ENCODE data around the gene TDRD12. TPM values are rescaled to one million over a fixed set of nuclear protein-coding genes. Genes with fewer than 3 reads are reported as not detected.

TDRD12 gene
- total and polyA plus RNA-seq, 2 donors (not counting 3 experiments of a cell fraction or from before 2014, with no cell fraction given), result 0.03 to 0.09 TPM

DNA sequence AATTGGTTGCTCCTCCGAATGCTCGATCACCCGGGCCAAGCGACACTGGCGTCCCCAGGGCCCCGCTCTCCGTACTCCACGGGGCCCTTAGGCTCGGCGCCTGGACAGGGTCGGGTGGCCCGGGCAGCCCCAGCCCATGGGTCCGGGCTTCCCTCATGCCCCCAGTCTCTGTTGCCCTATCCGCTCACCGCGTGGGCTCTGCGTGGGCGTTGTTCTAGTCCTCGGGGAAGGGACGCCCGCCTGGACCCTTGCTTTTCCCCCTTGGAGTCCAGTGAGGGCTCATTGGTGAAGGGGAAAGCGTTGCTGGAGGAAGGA lies 1.3 kb downstream of the TDRD12 start:
- TF ChIP-seq MYC (IDR thresholded peaks at IDR 0.05; ENCODE audit: low read depth, low read length), result no peak
- CTCF ChIA-PET, result no interaction called here

DNA sequence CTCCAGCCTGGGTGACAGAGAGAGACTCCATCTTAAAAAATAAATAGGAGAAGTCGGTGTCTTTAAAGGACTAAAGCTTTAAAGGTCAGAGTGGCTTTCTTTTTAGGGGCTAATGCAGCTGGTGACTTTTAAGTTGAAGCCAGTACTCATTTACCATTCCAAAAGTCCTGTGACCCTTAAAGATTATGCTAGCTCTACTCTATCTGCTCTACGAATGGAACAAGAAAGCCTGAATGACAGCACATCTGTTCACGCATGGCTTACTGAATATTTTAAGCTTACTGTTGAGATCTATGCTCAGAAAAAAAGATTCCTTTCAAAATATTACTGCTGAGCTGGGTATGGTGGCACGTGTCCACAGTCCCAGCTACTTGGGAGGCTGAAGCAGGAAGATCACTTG lies 16.4 kb downstream of the TDRD12 start:
- Histone ChIP-seq H3K27me3 (ENCODE audit: control insufficient read depth in 2 of 2, insufficient read depth in 2 of 2, low read length in 2 of 2) (no peaks in the 10 kb centered on the region), H4K20me1 (replicated peaks; ENCODE audit: control insufficient read depth, extremely low read depth, insufficient read depth, low read length) (no peaks in the 10 kb centered on the region), H3K36me3 (ENCODE audit: control insufficient read depth in 2 of 2, extremely low read depth in 1 of 2, insufficient read depth in 2 of 2, low read length in 2 of 2) (no peaks in the 10 kb centered on the region), H3K4me3 (replicated peaks in 1 of 3; ENCODE audit: insufficient read depth in 1 of 3, low read depth in 1 of 3, low read length in 3 of 3) (no peak overlapping the region), H2AFZ (ENCODE audit: low read depth, low read length) (no peak overlapping the region), H3K27ac (ENCODE audit: insufficient read depth, low read depth, low read length) (no peak overlapping the region), H3K4me2 (ENCODE audit: insufficient read depth, low read length) (no peak overlapping the region), H3K9me1 (replicated peaks; ENCODE audit: control insufficient read depth, extremely low read depth, insufficient read depth, low read length) (no peaks in the 10 kb centered on the region), H3K9ac (replicated peaks; ENCODE audit: extremely low read depth, insufficient read depth, low read length) (no peak overlapping the region), H3K79me2 (ENCODE audit: control insufficient read depth, insufficient read depth, low read length) (no peaks in the 10 kb centered on the region), H3K9me3 (replicated peaks; ENCODE audit: control insufficient read depth, insufficient read depth, low read length) (no peaks in the 10 kb centered on the region), H3K4me1 (ENCODE audit: control insufficient read depth, extremely low read depth, insufficient read depth, low read length) (no peaks in the 10 kb centered on the region)
- intact Hi-C loops (cut with micrococcal nuclease), result no loop called here
- CTCF ChIA-PET, result interaction anchor here (1.0 kb wide), 1 partner anchor 11 kb away, joined by 3 read pairs; no protein-coding TSS in a partner anchor
- dilution Hi-C loops (cut with MboI; ENCODE audit: extremely low pct_ligation_motif_present, low sequenced_read_pairs), result no loop called here
- FAIRE-seq (no peak), DNase-seq (ENCODE audit: low read depth, low spot score) (no peak)
- POLR2A ChIA-PET, result no interaction called here
- no TSS peak for BruUV-seq (replicated peaks)
- TF ChIP-seq, protein P1, sequence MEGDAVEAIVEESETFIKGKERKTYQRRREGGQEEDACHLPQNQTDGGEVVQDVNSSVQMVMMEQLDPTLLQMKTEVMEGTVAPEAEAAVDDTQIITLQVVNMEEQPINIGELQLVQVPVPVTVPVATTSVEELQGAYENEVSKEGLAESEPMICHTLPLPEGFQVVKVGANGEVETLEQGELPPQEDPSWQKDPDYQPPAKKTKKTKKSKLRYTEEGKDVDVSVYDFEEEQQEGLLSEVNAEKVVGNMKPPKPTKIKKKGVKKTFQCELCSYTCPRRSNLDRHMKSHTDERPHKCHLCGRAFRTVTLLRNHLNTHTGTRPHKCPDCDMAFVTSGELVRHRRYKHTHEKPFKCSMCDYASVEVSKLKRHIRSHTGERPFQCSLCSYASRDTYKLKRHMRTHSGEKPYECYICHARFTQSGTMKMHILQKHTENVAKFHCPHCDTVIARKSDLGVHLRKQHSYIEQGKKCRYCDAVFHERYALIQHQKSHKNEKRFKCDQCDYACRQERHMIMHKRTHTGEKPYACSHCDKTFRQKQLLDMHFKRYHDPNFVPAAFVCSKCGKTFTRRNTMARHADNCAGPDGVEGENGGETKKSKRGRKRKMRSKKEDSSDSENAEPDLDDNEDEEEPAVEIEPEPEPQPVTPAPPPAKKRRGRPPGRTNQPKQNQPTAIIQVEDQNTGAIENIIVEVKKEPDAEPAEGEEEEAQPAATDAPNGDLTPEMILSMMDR (IDR thresholded peaks at IDR 0.05; ENCODE audit: extremely low read depth in 1 of 2, insufficient read depth in 1 of 2, low read depth in 1 of 2, low read length in 2 of 2), result no peak
- no peak for TF ChIP-seq GATA2 (IDR thresholded peaks at IDR 0.05; ENCODE audit: insufficient read depth, insufficient read length, low read depth, low read length)
- no peak for TF ChIP-seq POLR2A (IDR thresholded peaks at IDR 0.05; ENCODE audit: low read depth, low read length)
- TF ChIP-seq FOS (IDR thresholded peaks at IDR 0.05; ENCODE audit: borderline replicate concordance, insufficient read depth, low read length), result no peak
- TF ChIP-seq POLR2AphosphoS5 (IDR thresholded peaks at IDR 0.05; ENCODE audit: insufficient read depth, low read depth, low read length), result no peak
- TF ChIP-seq JUN (IDR thresholded peaks at IDR 0.05; ENCODE audit: borderline replicate concordance, insufficient read depth, insufficient read length, low read depth), result no peak
- no peak for TF ChIP-seq MYC (IDR thresholded peaks at IDR 0.05; ENCODE audit: low read depth, low read length)
- no peak for TF ChIP-seq EZH2 (IDR thresholded peaks at IDR 0.05; ENCODE audit: borderline replicate concordance, low read depth, low read length, severe bottlenecking)
- TF ChIP-seq, protein P2, sequence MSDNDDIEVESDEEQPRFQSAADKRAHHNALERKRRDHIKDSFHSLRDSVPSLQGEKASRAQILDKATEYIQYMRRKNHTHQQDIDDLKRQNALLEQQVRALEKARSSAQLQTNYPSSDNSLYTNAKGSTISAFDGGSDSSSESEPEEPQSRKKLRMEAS (IDR thresholded peaks at IDR 0.05; ENCODE audit: insufficient read depth, insufficient read length), result no peak

More for the DNA sequence above, 1.3 kb downstream of the TDRD12 start:
- POLR2A ChIA-PET, result no interaction called here
- no TSS peak for BruUV-seq (replicated peaks)
- no peaks in the 10 kb centered on the region for H3K36me3 ChIP-seq (ENCODE audit: control insufficient read depth in 2 of 2, extremely low read depth in 1 of 2, insufficient read depth in 2 of 2, low read length in 2 of 2)
- H3K4me3 ChIP-seq (replicated peaks in 1 of 3; ENCODE audit: insufficient read depth in 1 of 3, low read depth in 1 of 3, low read length in 3 of 3), result no peak overlapping the region
- H3K9ac ChIP-seq (replicated peaks; ENCODE audit: extremely low read depth, insufficient read depth, low read length), result no peak overlapping the region
- no peak overlapping the region for H3K27ac ChIP-seq (ENCODE audit: insufficient read depth, low read depth, low read length)
- H3K4me2 ChIP-seq (ENCODE audit: insufficient read depth, low read length), result no peak overlapping the region
- H3K9me1 ChIP-seq (replicated peaks; ENCODE audit: control insufficient read depth, extremely low read depth, insufficient read depth, low read length), result no peaks in the 10 kb centered on the region
- no peaks in the 10 kb centered on the region for H3K79me2 ChIP-seq (ENCODE audit: control insufficient read depth, insufficient read depth, low read length)
- no peak for FAIRE-seq
- H2AFZ ChIP-seq (ENCODE audit: low read depth, low read length), result no peak overlapping the region
- no peak for DNase-seq (ENCODE audit: low read depth, low spot score)
- H3K4me1 ChIP-seq (ENCODE audit: control insufficient read depth, extremely low read depth, insufficient read depth, low read length), result no peaks in the 10 kb centered on the region
- dilution Hi-C loops (cut with MboI; ENCODE audit: extremely low pct_ligation_motif_present, low sequenced_read_pairs), result no loop called here
- H3K9me3 ChIP-seq (replicated peaks; ENCODE audit: control insufficient read depth, insufficient read depth, low read length), result no peaks in the 10 kb centered on the region
- H4K20me1 ChIP-seq (replicated peaks; ENCODE audit: control insufficient read depth, extremely low read depth, insufficient read depth, low read length), result no peaks in the 10 kb centered on the region
- intact Hi-C loops (cut with micrococcal nuclease), result no loop called here
- no peaks in the 10 kb centered on the region for H3K27me3 ChIP-seq (ENCODE audit: control insufficient read depth in 2 of 2, insufficient read depth in 2 of 2, low read length in 2 of 2)
